Stimulated activated CD4-positive, alpha-beta T cell treated with anti-CD3 and anti-CD28 coated beads, Interleukin-15, amount 100 ng/mL, for 24 hours (primary cell): ENCODE data around the gene LRRC58.

Source experiments
- DNase-seq: peaks from one replicate; pipeline ENCODE4 v3.0.0-alpha.2; 2020

LRRC58 gene

DNA sequence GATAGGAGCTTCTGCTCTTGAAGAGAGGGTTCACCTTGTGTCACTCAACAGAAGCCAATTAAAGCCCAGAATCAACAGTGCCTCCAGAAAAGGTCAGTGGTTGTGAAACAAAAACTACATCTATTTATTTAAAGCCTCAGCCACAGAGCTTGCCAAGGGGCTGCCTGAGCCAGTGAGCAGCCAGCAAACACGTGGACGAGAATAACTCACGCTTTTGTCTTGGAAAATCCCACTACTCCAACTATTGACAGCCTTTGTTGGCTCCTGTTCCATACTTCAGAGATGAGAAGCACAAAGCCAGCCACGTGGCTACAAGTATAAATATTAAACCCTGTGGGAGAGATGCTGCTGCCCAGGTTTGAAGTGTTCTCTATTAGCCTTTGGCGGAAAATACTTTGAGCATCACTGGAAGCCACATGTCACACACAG lies 74.4 kb downstream of the LRRC58 start:
- no peak for DNase-seq
